Measurements from ENCODE around the gene TMEM91. TPM values are rescaled to one million over a fixed set of nuclear protein-coding genes. Genes with fewer than 3 reads are reported as not detected.
"Not testable (repeated sequence)": the region's sequence is repeated elsewhere in the genome, so short reads cannot be mapped to it uniquely, and the experiment has no call there.

The TMEM91 gene
- total and polyA plus RNA-seq, 2 of the 4 experiments (the other 2 are of a cell fraction): 1.4 to 4.8 TPM

- H4K91ac ChIP-seq (ENCODE audit: insufficient read depth, low read depth, low read length): no peak overlapping the region
- in situ Hi-C loops (cut with MboI; ENCODE audit: low sequenced_read_pairs): no loop called here
- CTCF ChIA-PET: no interaction called here
Observed at GRCh38 chr19:41369769-41370168, 6.6 kb upstream of the TMEM91 start.

GRCh38 chr19:41371119-41371518 lies 5.2 kb upstream of the TMEM91 start:
- in situ Hi-C loops (cut with MboI; ENCODE audit: low sequenced_read_pairs); H2BK5ac ChIP-seq (ENCODE audit: low read depth, low read length, poor library complexity, severe bottlenecking); dilution Hi-C loops (cut with HindIII; ENCODE audit: low sequenced_read_pairs, unreplicated experiment); H3K4me2 ChIP-seq (ENCODE audit: low read depth, low read length); H4K8ac ChIP-seq (ENCODE audit: low read depth in 2 of 2, low read length in 2 of 2); H2AK9ac ChIP-seq (replicated peaks; ENCODE audit: low read depth, low read length, poor library complexity); H3K4ac ChIP-seq (ENCODE audit: low read depth, low read length); H3K9ac ChIP-seq (ENCODE audit: low read depth, low read length); H3K56ac ChIP-seq (ENCODE audit: extremely low read depth, insufficient read depth, low read length); H3K4me3 ChIP-seq (ENCODE audit: insufficient read depth, low read depth, low read length); H2BK20ac ChIP-seq (ENCODE audit: low read depth, low read length); H3K23ac ChIP-seq (ENCODE audit: low read depth, low read length); CTCF ChIA-PET; H4K91ac ChIP-seq (ENCODE audit: insufficient read depth, low read depth, low read length); H4K20me1 ChIP-seq (ENCODE audit: insufficient read depth, low read length); H4K5ac ChIP-seq (ENCODE audit: low read depth, low read length); POLR2A ChIA-PET (ENCODE audit: unreplicated experiment); H3K27me3 ChIP-seq (ENCODE audit: control insufficient read depth, insufficient read depth, low read length); DNase-seq; H2AK5ac ChIP-seq (ENCODE audit: low read depth, low read length); H3K14ac ChIP-seq (replicated peaks; ENCODE audit: low read depth, low read length); BruUV-seq (replicated peaks); H2AFZ ChIP-seq (replicated peaks; ENCODE audit: low read length, poor library complexity); H3K36me3 ChIP-seq (ENCODE audit: control insufficient read depth, insufficient read depth, low read length); H3K9me1 ChIP-seq (ENCODE audit: insufficient read depth, low read length); intact Hi-C loops (cut with micrococcal nuclease); H3K9me3 ChIP-seq (ENCODE audit: control insufficient read depth, insufficient read depth, low read length); H2BK120ac ChIP-seq (ENCODE audit: low read depth, low read length); H2BK15ac ChIP-seq (ENCODE audit: low read depth, low read length); ATAC-seq (ENCODE audit: low read depth); H3K18ac ChIP-seq (ENCODE audit: low read depth, low read length); H3K27ac ChIP-seq (ENCODE audit: insufficient read depth, low read length): not testable (repeated sequence)
- H3K4me1 ChIP-seq (ENCODE audit: control insufficient read depth, insufficient read depth, low read length): peaks cover 15% of the 10 kb centered on the region
- peaks cover 13 to 40% of the 10 kb centered on the region in 2 experiments for H3K79me1 ChIP-seq (ENCODE audit: low read depth in 1 of 2, low read length in 2 of 2)
- 90% methylated on average over 2 of the region's 5 CpGs; no CpG with 5 or more reads in 1 of the 2 experiments for WGBS, 2 experiments (ENCODE audit: extremely low coverage in 2 of 2, insufficient read length in 1 of 2)

More at GRCh38 chr19:41369769-41370168, 6.6 kb upstream of the TMEM91 start:
- Histone ChIP-seq H3K4ac (ENCODE audit: low read depth, low read length) (no peak overlapping the region), H3K9me3 (ENCODE audit: control insufficient read depth, insufficient read depth, low read length) (no peaks in the 10 kb centered on the region), H3K27ac (ENCODE audit: insufficient read depth, low read length) (no peak overlapping the region), H3K4me1 (ENCODE audit: control insufficient read depth, insufficient read depth, low read length) (peaks cover 15% of the 10 kb centered on the region), H3K79me1 (ENCODE audit: low read depth in 1 of 2, low read length in 2 of 2) (peaks cover 20 to 43% of the 10 kb centered on the region in 2 experiments), H4K8ac (ENCODE audit: low read depth in 2 of 2, low read length in 2 of 2) (no peak overlapping the region), H3K4me3 (ENCODE audit: insufficient read depth, low read depth, low read length) (no peak overlapping the region), H4K20me1 (ENCODE audit: insufficient read depth, low read length) (peaks cover 3% of the 10 kb centered on the region; the same call in 1 of the 2 replicates), H2BK5ac (ENCODE audit: low read depth, low read length, poor library complexity, severe bottlenecking) (no peak overlapping the region), H3K4me2 (ENCODE audit: low read depth, low read length) (no peak overlapping the region), H4K5ac (ENCODE audit: low read depth, low read length) (no peak overlapping the region), H3K14ac (replicated peaks; ENCODE audit: low read depth, low read length) (no peak overlapping the region), H2AFZ (replicated peaks; ENCODE audit: low read length, poor library complexity) (no peak overlapping the region), H2BK120ac (ENCODE audit: low read depth, low read length) (no peak overlapping the region), H3K27me3 (ENCODE audit: control insufficient read depth, insufficient read depth, low read length) (no peaks in the 10 kb centered on the region), H2AK5ac (ENCODE audit: low read depth, low read length) (no peak overlapping the region), H3K56ac (ENCODE audit: extremely low read depth, insufficient read depth, low read length) (no peak overlapping the region), H3K9me1 (ENCODE audit: insufficient read depth, low read length) (peaks cover 6% of the 10 kb centered on the region), H2BK20ac (ENCODE audit: low read depth, low read length) (no peak overlapping the region), H3K18ac (ENCODE audit: low read depth, low read length) (no peak overlapping the region), H3K9ac (ENCODE audit: low read depth, low read length) (no peak overlapping the region), H3K36me3 (ENCODE audit: control insufficient read depth, insufficient read depth, low read length) (no peaks in the 10 kb centered on the region), H2AK9ac (replicated peaks; ENCODE audit: low read depth, low read length, poor library complexity) (no peak overlapping the region), H3K23ac (ENCODE audit: low read depth, low read length) (no peak overlapping the region), H2BK15ac (ENCODE audit: low read depth, low read length) (no peak overlapping the region)
- DNase-seq (no peak), ATAC-seq (ENCODE audit: low read depth) (no peak)
- intact Hi-C loops (cut with micrococcal nuclease): no loop called here
- POLR2A ChIA-PET (ENCODE audit: unreplicated experiment): no interaction called here
- no CpG with 5 or more reads among the region's 2 CpGs for WGBS, 2 experiments (ENCODE audit: extremely low coverage in 2 of 2, insufficient read length in 1 of 2)
- dilution Hi-C loops (cut with HindIII; ENCODE audit: low sequenced_read_pairs, unreplicated experiment): no loop called here
- no TSS peak for BruUV-seq (replicated peaks)
- TF ChIP-seq BHLHE40 (IDR thresholded peaks at IDR 0.05; ENCODE audit: low read depth, low read length): no peak
- TF ChIP-seq RAD21 (IDR thresholded peaks at IDR 0.05; ENCODE audit: low read length): no peak
- TF ChIP-seq CEBPB (IDR thresholded peaks at IDR 0.05; ENCODE audit: low read depth, low read length): no peak
- no peak for TF ChIP-seq MXI1 (IDR thresholded peaks at IDR 0.05; ENCODE audit: borderline replicate concordance, low read depth, low read length)
- TF ChIP-seq MAFK (IDR thresholded peaks at IDR 0.05; ENCODE audit: low read depth, low read length): no peak
- TF ChIP-seq FOS (IDR thresholded peaks at IDR 0.05; ENCODE audit: low read depth, low read length): no peak
